PC-9 (cell line): ENCODE data around the gene GGCT. TPM values are rescaled to one million over a fixed set of nuclear protein-coding genes. Genes with fewer than 3 reads are reported as not detected.
"Not testable (repeated sequence)": the region's sequence is repeated elsewhere in the genome, so short reads cannot be mapped to it uniquely, and the experiment has no call there.

Source experiments
- BruUV-seq: library from RNA; stranded (reverse); fragments of 400-500 nt; replicated peaks from 2 replicates; lab custom pipeline; 2021; lab: Mats Ljungman, UMichigan
- CTCF ChIA-PET: fragments of 300-600 bp; sonication (Branson Sonifier 250); formaldehyde crosslinking; loops from one replicate; lab custom pipeline; 2022; ENCODE audit warnings: antibody characterized with exemption; lab: Charles Lee
- POLR2A ChIA-PET: fragments of 300-600 bp; sonication (Branson Sonifier 250); formaldehyde crosslinking; loops from one replicate; lab custom pipeline; 2022; ENCODE audit warnings: antibody characterized with exemption; ENCODE audit not compliant: unreplicated experiment; lab: Charles Lee
- DNase-seq, 2 experiments: peaks; one replicate each; pipeline versions ENCODE4 v3.0.0 to v3.0.0-alpha.2; 2015 to 2022; ENCODE audit warnings: mixed read lengths in 1 of 2
- H2AFZ ChIP-seq: fragments of 200-600 bp; sonication (generic); 2 replicates; pipeline ENCODE4 v1.8.1; 2017; ENCODE audit warnings: antibody characterized with exemption
- H3F3A ChIP-seq: fragments of 200-600 bp; sonication (generic); 2 replicates; pipeline ENCODE4 v1.8.1; 2017; ENCODE audit warnings: antibody characterized with exemption, mild to moderate bottlenecking, low read depth; ENCODE audit not compliant: insufficient read depth
- H3K27ac ChIP-seq: fragments of 200-600 bp; sonication (generic); 2 replicates; pipeline ENCODE4 v1.6.1; 2016; ENCODE audit warnings: mixed run types
- H3K27me3 ChIP-seq: fragments of 200-600 bp; sonication (generic); 2 replicates; pipeline ENCODE4 v1.6.1; 2016; ENCODE audit warnings: low read depth, mixed run types; ENCODE audit not compliant: insufficient read depth
- H3K36me3 ChIP-seq: fragments of 200-600 bp; sonication (generic); 2 replicates; pipeline ENCODE4 v1.6.1; 2016; ENCODE audit warnings: low read depth, mixed run types
- H3K4me1 ChIP-seq: fragments of 200-600 bp; sonication (generic); replicated peaks from 2 replicates; pipeline ENCODE4 v1.6.1; 2016; ENCODE audit warnings: mixed run types; ENCODE audit not compliant: insufficient read depth
- H3K4me2 ChIP-seq: fragments of 200-600 bp; sonication (generic); 2 replicates; pipeline ENCODE4 v1.6.1; 2017; ENCODE audit warnings: mixed run types
- H3K4me3 ChIP-seq: fragments of 200-600 bp; sonication (generic); 2 replicates; pipeline ENCODE4 v1.6.1; 2016; ENCODE audit warnings: mixed run types
- H3K79me2 ChIP-seq: fragments of 200-600 bp; sonication (generic); 2 replicates; pipeline ENCODE4 v1.6.1; 2017; ENCODE audit warnings: low read depth, mixed run types
- H3K9me2 ChIP-seq: fragments of 200-600 bp; sonication (generic); 2 replicates; pipeline ENCODE4 v1.8.1; 2017; ENCODE audit warnings: mild to moderate bottlenecking; ENCODE audit not compliant: insufficient read depth
- H3K9me3 ChIP-seq: fragments of 200-600 bp; sonication (generic); 2 replicates; pipeline ENCODE4 v1.8.1; 2016; ENCODE audit warnings: low read depth; ENCODE audit not compliant: insufficient read depth
- H4K20me1 ChIP-seq: fragments of 200-600 bp; sonication (generic); 2 replicates; pipeline ENCODE4 v1.8.1; 2017; ENCODE audit not compliant: insufficient read depth
- EZH2 ChIP-seq: fragments of 200-600 bp; sonication (generic); IDR thresholded peaks from 2 replicates; pipeline ENCODE4 v1.8.0; 2017; ENCODE audit warnings: antibody characterized with exemption, low read depth
- intact Hi-C: fragments of 100-400 bp; cut with micrococcal nuclease; formaldehyde crosslinking; loops from one replicate; pipeline ENCODE4 v1.10.0; 2022; ENCODE audit not compliant: unreplicated experiment
- total RNA-seq: library from RNA; stranded (reverse); gene quantifications from 2 replicates; pipeline ENCODE4 v1.2.3, GENCODE V29; 2021
- TF ChIP-seq, protein P1 (sequence below): fragments of 200-600 bp; sonication (generic); conservative IDR thresholded peaks from 2 replicates; pipeline ENCODE4 v1.6.1; 2017; ENCODE audit warnings: mixed run types, antibody characterized with exemption, mild to moderate bottlenecking, moderate library complexity

GGCT gene
- total RNA-seq, 1 experiment from 2014 or later: 162 TPM

- BruUV-seq, H3K27ac ChIP-seq, CTCF ChIA-PET, H3K9me2 ChIP-seq, H3K27me3 ChIP-seq, H3K36me3 ChIP-seq, H3K4me2 ChIP-seq, H4K20me1 ChIP-seq, H3K4me3 ChIP-seq, H3K9me3 ChIP-seq, H2AFZ ChIP-seq: not testable (repeated sequence)
- Histone ChIP-seq H3K4me1 (peaks cover 53% of the 10 kb centered on the region), H3F3A (peaks cover 29% of the 10 kb centered on the region), H3K79me2 (peaks cover 21% of the 10 kb centered on the region)
- POLR2A ChIA-PET: interaction anchor here (0.7 kb wide), 1 partner anchor 8 kb away, joined by 4 read pairs; no protein-coding TSS in a partner anchor
- intact Hi-C loops: loop anchor here (5.0 to 10.0 kb wide), 4 partner anchors 45 to 363 kb away; partner anchors contain the start of gene GARS1
- peak in 1 of 2 experiments; percentile 28 for DNase-seq
These were observed 2.8 kb upstream of the GGCT start for GRCh38 chr7:30507346-30507900.

DNA sequence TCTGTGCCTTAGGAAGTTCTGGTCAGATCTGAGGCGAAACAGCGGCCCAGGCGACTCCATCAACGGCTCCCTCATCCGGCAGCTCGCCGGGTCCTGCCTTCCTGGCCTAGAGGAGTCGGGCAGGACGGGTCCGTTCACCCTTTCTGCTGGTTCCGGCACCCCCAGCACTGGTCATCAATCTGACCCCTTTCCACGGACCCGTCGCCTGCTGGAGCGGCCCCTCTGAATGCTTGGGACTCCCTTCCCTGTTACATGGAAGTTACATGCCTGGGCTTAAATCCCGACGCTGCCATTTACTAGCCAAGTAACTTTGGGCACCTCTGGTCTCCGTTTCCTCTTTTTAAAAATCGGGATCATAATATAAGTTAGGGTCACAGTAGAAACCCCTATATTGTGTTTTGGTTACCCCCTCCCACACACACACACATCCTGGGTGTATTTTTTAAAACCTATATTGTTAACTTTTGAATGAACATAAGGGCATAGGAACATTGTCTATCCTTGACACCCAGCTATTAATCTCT, 607 bp upstream of the GGCT start:
- no peak for TF ChIP-seq EZH2
- TF ChIP-seq, protein P1, sequence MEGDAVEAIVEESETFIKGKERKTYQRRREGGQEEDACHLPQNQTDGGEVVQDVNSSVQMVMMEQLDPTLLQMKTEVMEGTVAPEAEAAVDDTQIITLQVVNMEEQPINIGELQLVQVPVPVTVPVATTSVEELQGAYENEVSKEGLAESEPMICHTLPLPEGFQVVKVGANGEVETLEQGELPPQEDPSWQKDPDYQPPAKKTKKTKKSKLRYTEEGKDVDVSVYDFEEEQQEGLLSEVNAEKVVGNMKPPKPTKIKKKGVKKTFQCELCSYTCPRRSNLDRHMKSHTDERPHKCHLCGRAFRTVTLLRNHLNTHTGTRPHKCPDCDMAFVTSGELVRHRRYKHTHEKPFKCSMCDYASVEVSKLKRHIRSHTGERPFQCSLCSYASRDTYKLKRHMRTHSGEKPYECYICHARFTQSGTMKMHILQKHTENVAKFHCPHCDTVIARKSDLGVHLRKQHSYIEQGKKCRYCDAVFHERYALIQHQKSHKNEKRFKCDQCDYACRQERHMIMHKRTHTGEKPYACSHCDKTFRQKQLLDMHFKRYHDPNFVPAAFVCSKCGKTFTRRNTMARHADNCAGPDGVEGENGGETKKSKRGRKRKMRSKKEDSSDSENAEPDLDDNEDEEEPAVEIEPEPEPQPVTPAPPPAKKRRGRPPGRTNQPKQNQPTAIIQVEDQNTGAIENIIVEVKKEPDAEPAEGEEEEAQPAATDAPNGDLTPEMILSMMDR: no peak
- Histone ChIP-seq H3K27me3 (no peaks in the 10 kb centered on the region), H3F3A (peaks cover 29% of the 10 kb centered on the region), H3K4me1 (peaks cover 68% of the 10 kb centered on the region), H3K9me3 (no peaks in the 10 kb centered on the region), H4K20me1 (no peaks in the 10 kb centered on the region), H2AFZ (peak overlapping the region; percentile 89), H3K79me2 (peaks cover 43% of the 10 kb centered on the region), H3K27ac (peak overlapping the region; percentile 13; the same call in 1 of the 2 replicates), H3K4me3 (peak overlapping the region; percentile 81), H3K4me2 (peak overlapping the region; percentile 91), H3K9me2 (no peaks in the 10 kb centered on the region), H3K36me3 (peaks cover 15% of the 10 kb centered on the region)
- ChIA-PET POLR2A (no interaction called here), CTCF (interaction anchor here (0.6 kb wide), 1 partner anchor 22 kb away, joined by 3 read pairs; no protein-coding TSS in a partner anchor)
- BruUV-seq: TSS peak; percentile 91
- intact Hi-C loops: loop anchor here (2.0 to 10.0 kb wide), 6 partner anchors 47 to 360 kb away; partner anchors contain the start of genes GARS1 and ZNRF2
- no peak for DNase-seq

GRCh38 chr7:30503274-30504212, 1.1 kb downstream of the GGCT start:
- ChIA-PET CTCF (no interaction called here), POLR2A (no interaction called here)
- Histone ChIP-seq H3K9me2 (no peaks in the 10 kb centered on the region), H4K20me1 (no peaks in the 10 kb centered on the region), H3K4me1 (peaks cover 52% of the 10 kb centered on the region), H3K27me3 (no peaks in the 10 kb centered on the region), H3K79me2 (peaks cover 60% of the 10 kb centered on the region), H3K27ac (no peak overlapping the region), H3K9me3 (0 out of 2 replicates have a peak, but pooled peaks cover 4% of the 10 kb centered on the region), H3F3A (peaks cover 17% of the 10 kb centered on the region), H3K4me2 (peak overlapping the region; percentile 91), H3K4me3 (peak overlapping the region; percentile 81), H3K36me3 (peaks cover 32% of the 10 kb centered on the region), H2AFZ (peak overlapping the region; percentile 93)
- BruUV-seq: no TSS peak
- TF ChIP-seq EZH2: no peak
- TF ChIP-seq, protein P1: no peak
- intact Hi-C loops: loop anchor here (1.0 to 10.0 kb wide), 6 partner anchors 24 to 359 kb away; partner anchors contain the start of genes GARS1 and ZNRF2
- DNase-seq: peak in 1 of 2 experiments; percentile 32
